GM23248 (cell line): ENCODE measurements around the gene SPOCD1. TPM values are rescaled to one million over a fixed set of nuclear protein-coding genes. Genes with fewer than 3 reads are reported as not detected.

Source experiments
- DNase-seq: peaks from one replicate; pipeline ENCODE4 v3.0.0-alpha.2; 2015
- H2AFZ ChIP-seq: fragments of 200-600 bp; sonication (generic); 2 replicates; pipeline ENCODE4 v1.6.1; 2016; ENCODE audit warnings: antibody characterized with exemption
- H3F3A ChIP-seq: fragments of 200-600 bp; sonication (generic); 2 replicates; pipeline ENCODE4 v1.6.1; 2016; ENCODE audit warnings: mild to moderate bottlenecking, antibody characterized with exemption, mixed run types; ENCODE audit not compliant: insufficient read depth
- H3K27ac ChIP-seq: fragments of 200-600 bp; sonication (generic); 2 replicates; pipeline ENCODE4 v1.5.1; 2016; ENCODE audit warnings: mild to moderate bottlenecking
- H3K27me3 ChIP-seq: fragments of 200-600 bp; sonication (generic); replicated peaks from 2 replicates; pipeline ENCODE4 v1.6.1; 2016; ENCODE audit warnings: mild to moderate bottlenecking; ENCODE audit not compliant: insufficient read depth
- H3K36me3 ChIP-seq: fragments of 200-600 bp; sonication (generic); 2 replicates; pipeline ENCODE4 v1.6.1; 2016; ENCODE audit warnings: low read depth, mild to moderate bottlenecking
- H3K4me1 ChIP-seq: fragments of 200-600 bp; sonication (generic); 2 replicates; pipeline ENCODE4 v1.6.1; 2016; ENCODE audit warnings: mild to moderate bottlenecking; ENCODE audit not compliant: insufficient read depth
- H3K4me2 ChIP-seq: fragments of 200-600 bp; sonication (generic); one replicate; pipeline ENCODE4 v1.6.1; 2016; ENCODE audit warnings: mild to moderate bottlenecking; ENCODE audit not compliant: unreplicated experiment
- H3K4me3 ChIP-seq: fragments of 200-600 bp; sonication (generic); 2 replicates; pipeline ENCODE4 v1.5.1; 2016; ENCODE audit warnings: mild to moderate bottlenecking
- H3K79me2 ChIP-seq: fragments of 200-600 bp; sonication (generic); 2 replicates; pipeline ENCODE4 v1.6.1; 2016; ENCODE audit warnings: mild to moderate bottlenecking; ENCODE audit not compliant: insufficient read depth
- H3K9ac ChIP-seq: fragments of 200-600 bp; sonication (generic); 2 replicates; pipeline ENCODE4 v1.6.1; 2016; ENCODE audit warnings: mild to moderate bottlenecking
- H3K9me2 ChIP-seq: fragments of 200-600 bp; sonication (generic); 2 replicates; pipeline ENCODE4 v1.6.1; 2016; ENCODE audit warnings: mixed run types, mild to moderate bottlenecking, moderate library complexity; ENCODE audit not compliant: insufficient read depth
- H3K9me3 ChIP-seq: fragments of 200-600 bp; sonication (generic); one replicate; pipeline ENCODE4 v1.6.1; 2017; ENCODE audit warnings: low read depth
- H4K20me1 ChIP-seq: fragments of 200-600 bp; sonication (generic); 2 replicates; pipeline ENCODE4 v1.6.0; 2016; ENCODE audit not compliant: insufficient read depth
- EZH2 ChIP-seq: fragments of 200-600 bp; sonication (generic); IDR thresholded peaks from 2 replicates; pipeline ENCODE4 v1.6.1; 2018; ENCODE audit warnings: antibody characterized with exemption, mild to moderate bottlenecking; ENCODE audit not compliant: insufficient read depth, poor library complexity, severe bottlenecking
- EZH2phosphoT487 ChIP-seq: fragments of 200-600 bp; sonication (generic); IDR thresholded peaks from 2 replicates; pipeline ENCODE4 v1.6.1; 2018; ENCODE audit warnings: antibody characterized with exemption, moderate library complexity, mild to moderate bottlenecking, low read depth; ENCODE audit not compliant: insufficient read depth
- WGBS, 2 experiments: methylation state at CpG; one replicate each; pipeline ENCODE4 v1.1.6; 2015 to 2017; ENCODE audit warnings: low lambda C conversion rate in 2 of 2, low coverage in 1 of 2; ENCODE audit errors: missing lambda C conversion rate in 2 of 2; 5-methylcytosine and 5-hydroxymethylcytosine counted together
- in situ Hi-C: fragments of 300-500 bp; cut with MboI; formaldehyde crosslinking; loops from 2 replicates; pipeline ENCODE4 v1.15.0; 2020
- polyA plus RNA-seq: library from polyadenylated mRNA; unstranded; fragments of >200 nt; fragmentation: Nextera tagmentation; extraction: Ambion mirVana; gene quantifications from 2 replicates; pipeline ENCODE4 v1.2.1, GENCODE V29; 2016
- total RNA-seq: library from RNA; depleted of rRNA; stranded (reverse); fragments of >200 nt; shearing (Covaris generic); gene quantifications from 2 replicates; pipeline ENCODE4 v1.2.3, GENCODE V29; 2014

SPOCD1 gene
- total and polyA plus RNA-seq, 2 experiments from 2014 or later = 27.9 to 43.0 TPM

GRCh38 chr1:31754397-31754796 is 61.4 kb downstream of the SPOCD1 start:
- Histone ChIP-seq H3F3A (peaks cover 4% of the 10 kb centered on the region; the same call in 1 of the 2 replicates), H3K9me2 (no peaks in the 10 kb centered on the region), H3K9ac (no peak overlapping the region), H3K36me3 (no peaks in the 10 kb centered on the region), H4K20me1 (no peaks in the 10 kb centered on the region), H3K27me3 (no peaks in the 10 kb centered on the region), H3K9me3 (no peaks in the 10 kb centered on the region), H3K4me2 (no peak overlapping the region), H3K79me2 (no peaks in the 10 kb centered on the region), H2AFZ (no peak overlapping the region), H3K4me1 (peaks cover 13% of the 10 kb centered on the region), H3K27ac (no peak overlapping the region), H3K4me3 (no peak overlapping the region)
- DNase-seq = no peak
- in situ Hi-C loops = no loop called here
- TF ChIP-seq EZH2 = no peak
- TF ChIP-seq EZH2phosphoT487 = no peak
- 98% methylated on average over 15 of the region's 15 CpGs for WGBS, 2 experiments

- DNase-seq = peak; percentile 49
- Histone ChIP-seq H3K4me3 (no peak overlapping the region), H3K79me2 (no peaks in the 10 kb centered on the region), H3K27me3 (no peaks in the 10 kb centered on the region), H3K4me1 (peaks cover 13% of the 10 kb centered on the region), H3K9ac (no peak overlapping the region), H3K36me3 (no peaks in the 10 kb centered on the region), H2AFZ (no peak overlapping the region), H3F3A (peaks cover 4% of the 10 kb centered on the region; the same call in 1 of the 2 replicates), H3K9me2 (no peaks in the 10 kb centered on the region), H3K4me2 (no peak overlapping the region), H3K9me3 (no peaks in the 10 kb centered on the region), H4K20me1 (no peaks in the 10 kb centered on the region), H3K27ac (no peak overlapping the region)
- TF ChIP-seq EZH2 (no peak), EZH2phosphoT487 (no peak)
- in situ Hi-C loops = no loop called here
- 80 to 81% methylated on average over 9 of the region's 9 CpGs for WGBS, 2 experiments
These were observed 62.0 kb downstream of the SPOCD1 start for GRCh38 chr1:31753707-31754349.

GRCh38 chr1:31752952-31753475 is 62.8 kb downstream of the SPOCD1 start:
- Histone ChIP-seq H3K79me2 (no peaks in the 10 kb centered on the region), H2AFZ (no peak overlapping the region), H3K4me3 (no peak overlapping the region), H3K27me3 (no peaks in the 10 kb centered on the region), H3K36me3 (no peaks in the 10 kb centered on the region), H3F3A (peaks cover 4% of the 10 kb centered on the region; the same call in 1 of the 2 replicates), H3K4me1 (peaks cover 18% of the 10 kb centered on the region), H3K4me2 (no peak overlapping the region), H3K9me2 (no peaks in the 10 kb centered on the region), H3K27ac (no peak overlapping the region), H3K9me3 (no peaks in the 10 kb centered on the region), H3K9ac (no peak overlapping the region), H4K20me1 (no peaks in the 10 kb centered on the region)
- WGBS, 2 experiments = 89% methylated on average over 12 of the region's 12 CpGs
- in situ Hi-C loops = no loop called here
- TF ChIP-seq EZH2phosphoT487 = no peak
- TF ChIP-seq EZH2 = no peak
- DNase-seq = no peak

- no peak overlapping the region for H3K9ac ChIP-seq
- peaks cover 4% of the 10 kb centered on the region; the same call in 1 of the 2 replicates for H3F3A ChIP-seq
- peaks cover 18% of the 10 kb centered on the region for H3K4me1 ChIP-seq
- in situ Hi-C loops = no loop called here
- no peaks in the 10 kb centered on the region for H3K36me3 ChIP-seq
- no peaks in the 10 kb centered on the region for H4K20me1 ChIP-seq
- 86 to 90% methylated on average over 5 to 7 of the region's 7 CpGs for WGBS, 2 experiments
- no peaks in the 10 kb centered on the region for H3K27me3 ChIP-seq
- no peak overlapping the region for H2AFZ ChIP-seq
- DNase-seq = no peak
- no peaks in the 10 kb centered on the region for H3K79me2 ChIP-seq
- H3K27ac ChIP-seq = no peak overlapping the region
- H3K4me2 ChIP-seq = no peak overlapping the region
- no peaks in the 10 kb centered on the region for H3K9me2 ChIP-seq
- H3K4me3 ChIP-seq = no peak overlapping the region
- H3K9me3 ChIP-seq = no peaks in the 10 kb centered on the region
- TF ChIP-seq EZH2 (no peak), EZH2phosphoT487 (no peak)
These were observed 63.6 kb downstream of the SPOCD1 start for GRCh38 chr1:31752258-31752657.
